HEK293 (cell line): ENCODE measurements around the gene CKB.

Experiments
- ELK4 ChIP-seq: IDR thresholded peaks from 2 replicates; pipeline ENCODE4 v1.6.1; 2011; ENCODE audit warnings: mild to moderate bottlenecking, low read depth, low read length, borderline replicate concordance
- GFI1B ChIP-seq: fragments of 450-650 bp; formaldehyde crosslinking; IDR thresholded peaks from 2 replicates; pipeline ENCODE4 v1.5.1; 2016; ENCODE audit warnings: missing biosample characterization, missing genetic modification characterization
- KLF7 ChIP-seq: fragments of 450-650 bp; formaldehyde crosslinking; IDR thresholded peaks from 2 replicates; pipeline ENCODE4 v1.5.1; 2016; ENCODE audit warnings: missing biosample characterization, missing genetic modification characterization, borderline replicate concordance
- MYNN ChIP-seq: fragments of 450-650 bp; formaldehyde crosslinking; IDR thresholded peaks from 2 replicates; pipeline ENCODE4 v1.5.1; 2016; ENCODE audit warnings: missing biosample characterization, missing genetic modification characterization, borderline replicate concordance
- OVOL3 ChIP-seq: fragments of 450-650 bp; formaldehyde crosslinking; IDR thresholded peaks from 2 replicates; pipeline ENCODE4 v1.5.1; 2016; ENCODE audit warnings: missing biosample characterization, missing genetic modification characterization
- PRDM6 ChIP-seq: fragments of 450-650 bp; formaldehyde crosslinking; IDR thresholded peaks from 2 replicates; pipeline ENCODE4 v1.5.1; 2017; ENCODE audit warnings: missing biosample characterization, missing genetic modification characterization
- SCRT1 ChIP-seq: fragments of 450-650 bp; formaldehyde crosslinking; IDR thresholded peaks from 2 replicates; pipeline ENCODE4 v1.5.1; 2016; ENCODE audit warnings: missing biosample characterization, missing genetic modification characterization, borderline replicate concordance
- SP2 ChIP-seq: fragments of 450-650 bp; formaldehyde crosslinking; IDR thresholded peaks from 2 replicates; pipeline ENCODE4 v1.5.1; 2016; ENCODE audit warnings: missing biosample characterization, missing genetic modification characterization
- SP7 ChIP-seq: fragments of 450-650 bp; formaldehyde crosslinking; IDR thresholded peaks from 2 replicates; pipeline ENCODE4 v1.5.1; 2016; ENCODE audit warnings: missing biosample characterization, missing genetic modification characterization
- TCF7L2 ChIP-seq: IDR thresholded peaks from 2 replicates; pipeline ENCODE4 v1.6.1; 2011; ENCODE audit warnings: low read depth, mild to moderate bottlenecking, inconsistent platforms, low read length, moderate library complexity, borderline replicate concordance
- TRIM28 ChIP-seq: IDR thresholded peaks from 2 replicates; pipeline ENCODE4 v1.6.1; 2011; ENCODE audit warnings: low read length, control low read depth, borderline replicate concordance
- ZBTB6 ChIP-seq: fragments of 450-650 bp; formaldehyde crosslinking; IDR thresholded peaks from 2 replicates; pipeline ENCODE4 v1.5.1; 2017; ENCODE audit warnings: missing biosample characterization, missing genetic modification characterization
- ZFP37 ChIP-seq: fragments of 450-650 bp; formaldehyde crosslinking; IDR thresholded peaks from 2 replicates; pipeline ENCODE4 v1.5.1; 2016; ENCODE audit warnings: missing biosample characterization, missing genetic modification characterization
- ZFP41 ChIP-seq: fragments of 450-650 bp; formaldehyde crosslinking; IDR thresholded peaks from 2 replicates; pipeline ENCODE4 v1.5.1; 2016; ENCODE audit warnings: missing biosample characterization, missing genetic modification characterization, borderline replicate concordance
- ZNF169 ChIP-seq: fragments of 450-650 bp; formaldehyde crosslinking; IDR thresholded peaks from 2 replicates; pipeline ENCODE4 v1.5.1; 2016; ENCODE audit warnings: missing biosample characterization, missing genetic modification characterization
- ZNF174 ChIP-seq: fragments of 450-650 bp; formaldehyde crosslinking; IDR thresholded peaks from 2 replicates; pipeline ENCODE4 v1.5.0; 2017; ENCODE audit warnings: missing biosample characterization, mild to moderate bottlenecking, missing genetic modification characterization
- ZNF18 ChIP-seq: fragments of 450-650 bp; formaldehyde crosslinking; IDR thresholded peaks from 2 replicates; pipeline ENCODE4 v1.5.1; 2016; ENCODE audit warnings: missing biosample characterization, missing genetic modification characterization
- ZNF202 ChIP-seq: fragments of 450-650 bp; formaldehyde crosslinking; IDR thresholded peaks from 2 replicates; pipeline ENCODE4 v1.5.1; 2016; ENCODE audit warnings: missing biosample characterization, missing genetic modification characterization, borderline replicate concordance
- ZNF223 ChIP-seq: fragments of 450-650 bp; formaldehyde crosslinking; IDR thresholded peaks from 2 replicates; pipeline ENCODE4 v1.5.1; 2016; ENCODE audit warnings: missing biosample characterization, missing genetic modification characterization
- ZNF292 ChIP-seq: fragments of 450-650 bp; formaldehyde crosslinking; IDR thresholded peaks from 2 replicates; pipeline ENCODE4 v1.5.1; 2016; ENCODE audit warnings: low read depth, missing biosample characterization, missing genetic modification characterization, borderline replicate concordance
- ZNF302 ChIP-seq: fragments of 450-650 bp; formaldehyde crosslinking; IDR thresholded peaks from 2 replicates; pipeline ENCODE4 v1.5.1; 2016; ENCODE audit warnings: missing biosample characterization, missing genetic modification characterization, low read depth
- ZNF362 ChIP-seq: fragments of 450-650 bp; formaldehyde crosslinking; IDR thresholded peaks from 2 replicates; pipeline ENCODE4 v1.5.1; 2016; ENCODE audit warnings: missing biosample characterization, missing genetic modification characterization
- ZNF510 ChIP-seq: fragments of 450-650 bp; formaldehyde crosslinking; IDR thresholded peaks from 2 replicates; pipeline ENCODE4 v1.5.1; 2018; ENCODE audit warnings: mild to moderate bottlenecking, missing genetic modification characterization, missing biosample characterization; ENCODE audit not compliant: insufficient replicate concordance
- ZNF514 ChIP-seq: fragments of 450-650 bp; formaldehyde crosslinking; IDR thresholded peaks from 2 replicates; pipeline ENCODE4 v1.5.1; 2016; ENCODE audit warnings: missing biosample characterization, missing genetic modification characterization
- ZNF558 ChIP-seq: fragments of 450-650 bp; formaldehyde crosslinking; IDR thresholded peaks from 2 replicates; pipeline ENCODE4 v1.5.1; 2016; ENCODE audit warnings: missing biosample characterization, missing genetic modification characterization
- ZNF585B ChIP-seq: fragments of 450-650 bp; formaldehyde crosslinking; IDR thresholded peaks from 2 replicates; pipeline ENCODE4 v1.5.1; 2016; ENCODE audit warnings: missing biosample characterization, missing genetic modification characterization
- ZNF596 ChIP-seq: fragments of 450-650 bp; IDR thresholded peaks from 2 replicates; pipeline ENCODE4 v1.5.0; 2018; ENCODE audit warnings: missing biosample characterization, mild to moderate bottlenecking, missing genetic modification characterization, moderate library complexity
- ZNF623 ChIP-seq: fragments of 450-650 bp; formaldehyde crosslinking; IDR thresholded peaks from 2 replicates; pipeline ENCODE4 v1.5.1; 2016; ENCODE audit warnings: missing biosample characterization, missing genetic modification characterization
- ZNF654 ChIP-seq: fragments of 450-650 bp; formaldehyde crosslinking; IDR thresholded peaks from 2 replicates; pipeline ENCODE4 v1.5.1; 2016; ENCODE audit warnings: low read depth, missing biosample characterization, missing genetic modification characterization
- ZNF658 ChIP-seq: fragments of 450-650 bp; formaldehyde crosslinking; IDR thresholded peaks from 2 replicates; pipeline ENCODE4; 2016; ENCODE audit warnings: missing biosample characterization, missing genetic modification characterization
- ZNF660 ChIP-seq: fragments of 450-650 bp; IDR thresholded peaks from 2 replicates; pipeline ENCODE4 v1.5.1; 2018; ENCODE audit warnings: missing biosample characterization, mild to moderate bottlenecking, missing genetic modification characterization
- ZNF670 ChIP-seq: fragments of 450-650 bp; formaldehyde crosslinking; IDR thresholded peaks from 2 replicates; pipeline ENCODE4 v1.5.1; 2016; ENCODE audit warnings: missing biosample characterization, missing genetic modification characterization, low read depth
- ZNF707 ChIP-seq: fragments of 450-650 bp; formaldehyde crosslinking; IDR thresholded peaks from 2 replicates; pipeline ENCODE4 v1.5.1; 2016; ENCODE audit warnings: missing biosample characterization, missing genetic modification characterization
- ZNF747 ChIP-seq: fragments of 450-650 bp; formaldehyde crosslinking; IDR thresholded peaks from 2 replicates; pipeline ENCODE4 v1.5.1; 2016; ENCODE audit warnings: missing biosample characterization, missing genetic modification characterization
- ZSCAN23 ChIP-seq: fragments of 450-650 bp; formaldehyde crosslinking; IDR thresholded peaks from 2 replicates; pipeline ENCODE4 v1.5.1; 2016; ENCODE audit warnings: missing biosample characterization, missing genetic modification characterization

Gene CKB

GRCh38 chr14:103520657-103521437 is 1.8 kb downstream of the CKB start (continued):
- TF ChIP-seq ELK4 (no peak), ZNF302 (tag by site-specific recombination) (no peak), ZNF623 (tag by site-specific recombination) (no peak), TRIM28 (no peak), OVOL3 (tag by site-specific recombination) (no peak; the same call in 1 of the 2 replicates), SP7 (peak; percentile 94), ZNF660 (tag by site-specific recombination) (peak; percentile 30), KLF7 (peak; percentile 91), ZNF174 (tag by site-specific recombination) (no peak), TCF7L2 (no peak), ZNF558 (tag by site-specific recombination) (no peak), ZNF223 (no peak), GFI1B (tag by site-specific recombination) (no peak), ZNF670 (tag by site-specific recombination) (no peak), ZNF707 (tag by site-specific recombination) (no peak), ZNF514 (no peak), PRDM6 (tag by site-specific recombination) (peak; percentile 21; the same call in 1 of the 2 replicates), ZBTB6 (tag by site-specific recombination) (peak; percentile 83), ZNF658 (tag by site-specific recombination) (no peak), ZNF747 (tag by site-specific recombination) (no peak), SCRT1 (tag by site-specific recombination) (no peak; the same call in 1 of the 2 replicates), ZSCAN23 (tag by site-specific recombination) (peak; percentile 91; the same call in 1 of the 2 replicates), ZNF596 (peak; percentile 3), ZFP37 (tag by site-specific recombination) (0 out of 2 replicates have a peak, but pooled peaks have one; percentile 85), ZNF585B (no peak), ZNF362 (no peak), ZNF510 (tag by site-specific recombination) (no peak), SP2 (tag by site-specific recombination) (peak; percentile 71), ZNF18 (no peak), MYNN (tag by site-specific recombination) (peak; percentile 48; the same call in 1 of the 2 replicates), ZNF169 (tag by site-specific recombination) (no peak), ZNF202 (tag by site-specific recombination) (no peak), ZNF292 (tag by site-specific recombination) (no peak), ZFP41 (tag by site-specific recombination) (no peak), ZNF654 (tag by site-specific recombination) (no peak)
